Dendritic cell treated with granulocyte-macrophage colony-stimulating factor and Interleukin-4, amounts not matched to agents 40 ng/mL and 50 ng/mL, for 4 days (primary cell): ENCODE measurements around the gene UBAP1L.
A peak's percentile ranks its signal among the peaks of the same experiment; 100 is the strongest.

Experiments used
- H3K27ac Mint-ChIP-seq: one replicate; pipeline ENCODE4 v1.8.0; 2022; ENCODE audit warnings: mild to moderate bottlenecking, mixed read lengths
- H3K27me3 Mint-ChIP-seq: one replicate; pipeline ENCODE4 v1.8.0; 2022; ENCODE audit warnings: mild to moderate bottlenecking, mixed read lengths
- H3K36me3 Mint-ChIP-seq: one replicate; pipeline ENCODE4 v1.8.0; 2022; ENCODE audit warnings: low read depth, mixed read lengths
- H3K4me1 Mint-ChIP-seq: one replicate; pipeline ENCODE4 v1.8.0; 2022; ENCODE audit warnings: low read depth, mixed read lengths
- H3K4me3 Mint-ChIP-seq: one replicate; pipeline ENCODE4 v1.8.0; 2022; ENCODE audit warnings: mild to moderate bottlenecking, moderate library complexity, mixed read lengths
- H3K9me3 Mint-ChIP-seq: one replicate; pipeline ENCODE4 v1.8.0; 2022; ENCODE audit warnings: mixed read lengths
- intact Hi-C: fragments of 100-400 bp; cut with micrococcal nuclease; formaldehyde crosslinking; loops from one replicate; pipeline ENCODE4 v1.15.0; 2022

The UBAP1L gene

GRCh38 chr15:65058394-65059368 is 56.3 kb downstream of the UBAP1L start:
- Mint-ChIP-seq H3K27ac (no peak overlapping the region), H3K9me3 (no peaks in the 10 kb centered on the region), H3K4me1 (peaks cover 8% of the 10 kb centered on the region), H3K27me3 (peaks cover 18% of the 10 kb centered on the region), H3K36me3 (no peaks in the 10 kb centered on the region), H3K4me3 (no peak overlapping the region)
- intact Hi-C loops: loop anchor here (10.0 kb wide), 1 partner anchor 236 kb away; the partner anchor contains the start of gene RNU5A-1

DNA sequence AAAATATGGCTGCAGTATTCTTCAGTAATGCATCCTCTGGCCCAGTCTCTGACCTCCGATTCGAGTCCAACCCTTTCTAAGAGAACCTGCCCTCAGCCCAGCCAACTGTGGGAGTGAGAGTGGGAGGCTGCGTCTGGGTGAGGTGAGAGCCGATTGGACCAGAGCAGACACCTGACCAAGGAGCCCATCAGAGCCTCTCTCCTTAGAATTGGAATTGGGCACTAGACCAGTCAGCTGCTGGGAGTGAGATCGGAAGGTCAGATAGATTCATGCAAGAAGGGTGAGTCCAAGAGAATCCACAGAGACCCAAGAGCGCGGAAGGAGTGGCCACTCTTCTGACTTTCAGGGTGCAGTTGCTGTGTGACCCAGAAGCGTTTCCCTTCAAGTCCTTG is 57.5 kb downstream of the UBAP1L start:
- intact Hi-C loops: loop anchor here (10.0 kb wide), 1 partner anchor 237 kb away; the partner anchor contains the start of gene RNU5A-1
- H3K4me3 Mint-ChIP-seq: no peak overlapping the region
- H3K4me1 Mint-ChIP-seq: peaks cover 8% of the 10 kb centered on the region
- H3K36me3 Mint-ChIP-seq: no peaks in the 10 kb centered on the region
- no peaks in the 10 kb centered on the region for H3K9me3 Mint-ChIP-seq
- H3K27me3 Mint-ChIP-seq: peaks cover 11% of the 10 kb centered on the region
- H3K27ac Mint-ChIP-seq: no peak overlapping the region

DNA sequence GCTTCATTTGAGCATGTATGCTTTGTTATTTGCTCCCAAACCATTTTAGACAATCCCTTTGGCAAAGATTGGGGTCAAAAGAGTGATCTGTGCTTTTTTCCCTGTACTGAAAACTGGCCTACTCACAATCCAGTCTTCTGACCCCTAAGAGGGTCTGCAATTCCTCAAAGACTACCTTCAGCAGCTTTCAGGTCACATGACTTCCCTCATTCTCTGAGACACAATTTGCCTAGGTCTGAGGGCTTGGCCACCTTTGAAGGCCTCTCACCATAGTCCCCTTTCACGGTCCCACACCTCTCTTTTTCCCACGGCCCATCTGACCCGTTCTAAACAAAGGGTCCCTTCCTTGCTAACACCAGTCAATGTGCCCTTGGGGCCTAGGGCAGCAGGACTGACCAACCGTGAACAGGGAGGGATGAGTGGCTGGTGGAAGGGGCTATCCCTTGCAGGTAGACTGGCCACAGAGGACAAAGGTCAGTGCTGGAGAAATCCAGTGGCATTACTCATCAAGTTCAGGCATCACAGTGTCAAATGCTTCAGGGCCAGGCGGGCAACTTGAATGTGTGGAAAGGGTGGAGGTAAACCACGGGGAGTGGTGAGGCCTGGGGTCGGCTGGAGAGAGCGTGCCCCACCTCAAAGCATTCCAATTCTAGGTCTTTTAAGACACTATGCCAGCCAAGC is 58.0 kb downstream of the UBAP1L start:
- peaks cover 10% of the 10 kb centered on the region for H3K27me3 Mint-ChIP-seq
- intact Hi-C loops: loop anchor here (10.0 kb wide), 1 partner anchor 238 kb away; the partner anchor contains the start of gene RNU5A-1
- H3K4me3 Mint-ChIP-seq: no peak overlapping the region
- H3K9me3 Mint-ChIP-seq: no peaks in the 10 kb centered on the region
- no peaks in the 10 kb centered on the region for H3K36me3 Mint-ChIP-seq
- H3K27ac Mint-ChIP-seq: no peak overlapping the region
- peaks cover 8% of the 10 kb centered on the region for H3K4me1 Mint-ChIP-seq

- no peaks in the 10 kb centered on the region for H3K9me3 Mint-ChIP-seq
- intact Hi-C loops: loop anchor here (10.0 kb wide), 1 partner anchor 239 kb away; the partner anchor contains the start of gene RNU5A-1
Measured at GRCh38 chr15:65056106-65056505, 58.9 kb downstream of the UBAP1L start.

DNA sequence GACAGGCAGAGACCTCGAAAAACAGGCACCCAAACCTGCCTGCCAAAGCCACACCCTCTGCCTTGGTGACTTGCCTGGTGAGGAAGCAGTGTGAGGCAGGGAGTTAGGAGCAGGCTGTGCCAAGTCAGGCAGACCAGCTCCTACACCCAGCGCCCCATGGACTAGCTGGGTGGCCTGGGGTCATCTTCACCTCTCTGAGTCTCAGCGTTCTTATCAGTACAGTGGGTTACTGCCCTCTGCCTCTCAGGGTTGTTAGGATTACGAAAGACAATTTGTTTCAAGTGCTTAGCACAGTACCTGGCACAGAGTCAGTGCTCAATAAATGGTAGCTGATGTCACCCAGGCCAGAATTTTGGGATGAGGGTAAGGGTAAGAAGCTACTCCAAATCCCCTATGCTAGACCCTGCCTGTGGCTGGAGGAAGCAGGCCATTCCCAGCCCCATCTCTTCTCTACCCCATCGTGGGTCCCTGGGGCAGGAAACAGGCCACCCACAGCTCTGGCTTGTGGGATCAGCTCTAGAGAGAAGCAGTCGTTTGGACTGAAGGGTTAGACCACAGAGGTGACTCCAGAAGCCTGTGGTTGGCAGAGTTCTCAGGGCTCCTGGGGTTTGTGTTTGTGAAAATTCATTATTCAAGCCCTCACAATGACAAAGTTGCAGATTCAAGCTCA is 59.7 kb downstream of the UBAP1L start:
- H3K9me3 Mint-ChIP-seq: no peaks in the 10 kb centered on the region
- intact Hi-C loops: loop anchor here (10.0 kb wide), 1 partner anchor 239 kb away; the partner anchor contains the start of gene RNU5A-1
- H3K4me1 Mint-ChIP-seq: peaks cover 10% of the 10 kb centered on the region
- no peaks in the 10 kb centered on the region for H3K36me3 Mint-ChIP-seq
- H3K4me3 Mint-ChIP-seq: no peak overlapping the region
- H3K27ac Mint-ChIP-seq: no peak overlapping the region
- peaks cover 14% of the 10 kb centered on the region for H3K27me3 Mint-ChIP-seq

More at GRCh38 chr15:65056106-65056505, 58.9 kb downstream of the UBAP1L start:
- Mint-ChIP-seq H3K27me3 (peaks cover 12% of the 10 kb centered on the region), H3K36me3 (no peaks in the 10 kb centered on the region), H3K4me1 (peaks cover 8% of the 10 kb centered on the region), H3K27ac (no peak overlapping the region), H3K4me3 (no peak overlapping the region)

- no peak overlapping the region for H3K4me3 Mint-ChIP-seq
- H3K27me3 Mint-ChIP-seq: peaks cover 19% of the 10 kb centered on the region
- no peaks in the 10 kb centered on the region for H3K9me3 Mint-ChIP-seq
- H3K27ac Mint-ChIP-seq: no peak overlapping the region
- intact Hi-C loops: loop anchor here (1.0 to 10.0 kb wide), 2 partner anchors 47 to 240 kb away; partner anchors contain the start of gene RNU5A-1
- H3K36me3 Mint-ChIP-seq: no peaks in the 10 kb centered on the region
- peaks cover 11% of the 10 kb centered on the region for H3K4me1 Mint-ChIP-seq
Measured at GRCh38 chr15:65054333-65055200, 60.4 kb downstream of the UBAP1L start.

- H3K27ac Mint-ChIP-seq: no peak overlapping the region
- no peaks in the 10 kb centered on the region for H3K36me3 Mint-ChIP-seq
- peaks cover 15% of the 10 kb centered on the region for H3K27me3 Mint-ChIP-seq
- intact Hi-C loops: loop anchor here (10.0 kb wide), 1 partner anchor 242 kb away; the partner anchor contains the start of gene RNU5A-1
- no peak overlapping the region for H3K4me3 Mint-ChIP-seq
- H3K9me3 Mint-ChIP-seq: no peaks in the 10 kb centered on the region
- H3K4me1 Mint-ChIP-seq: peaks cover 14% of the 10 kb centered on the region
Measured at GRCh38 chr15:65052956-65053355, 62.0 kb downstream of the UBAP1L start.

GRCh38 chr15:65051266-65051665 is 63.7 kb downstream of the UBAP1L start:
- Mint-ChIP-seq H3K36me3 (no peaks in the 10 kb centered on the region), H3K4me1 (peaks cover 14% of the 10 kb centered on the region), H3K27ac (no peak overlapping the region), H3K27me3 (peaks cover 16% of the 10 kb centered on the region), H3K4me3 (no peak overlapping the region), H3K9me3 (no peaks in the 10 kb centered on the region)
- intact Hi-C loops: loop anchor here (10.0 kb wide), 1 partner anchor 244 kb away; the partner anchor contains the start of gene RNU5A-1

DNA sequence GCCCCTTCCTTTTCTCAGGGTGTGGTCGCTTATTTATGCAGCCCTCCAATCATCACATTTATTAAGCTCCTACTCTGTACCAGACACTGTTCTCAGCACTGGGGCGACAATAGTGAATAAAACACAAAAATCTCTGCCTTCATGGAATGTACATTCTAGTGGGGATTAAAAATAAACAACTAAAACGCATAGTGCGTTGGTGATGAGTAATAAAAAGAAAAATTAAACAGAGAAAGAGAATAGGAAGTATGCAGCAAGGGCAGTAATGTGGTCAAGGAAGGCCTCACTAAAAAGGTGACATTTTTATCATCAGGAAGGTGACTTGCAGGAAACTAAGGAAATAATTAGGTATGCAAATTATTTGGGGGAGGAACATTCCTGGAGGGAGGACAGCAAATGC is 64.7 kb downstream of the UBAP1L start:
- Mint-ChIP-seq H3K27me3 (peaks cover 15% of the 10 kb centered on the region), H3K36me3 (no peaks in the 10 kb centered on the region), H3K4me1 (peaks cover 14% of the 10 kb centered on the region), H3K27ac (peak overlapping the region; percentile 38), H3K9me3 (no peaks in the 10 kb centered on the region), H3K4me3 (no peak overlapping the region)
- intact Hi-C loops: loop anchor here (10.0 kb wide), 1 partner anchor 245 kb away; the partner anchor contains the start of gene RNU5A-1

- intact Hi-C loops: no loop called here
- peaks cover 15% of the 10 kb centered on the region for H3K4me1 Mint-ChIP-seq
- peak overlapping the region; percentile 66 for H3K4me3 Mint-ChIP-seq
- peaks cover 16% of the 10 kb centered on the region for H3K27me3 Mint-ChIP-seq
- no peaks in the 10 kb centered on the region for H3K36me3 Mint-ChIP-seq
- no peaks in the 10 kb centered on the region for H3K9me3 Mint-ChIP-seq
- H3K27ac Mint-ChIP-seq: peak overlapping the region; percentile 38
Measured at GRCh38 chr15:65049418-65049840, 65.6 kb downstream of the UBAP1L start.

DNA sequence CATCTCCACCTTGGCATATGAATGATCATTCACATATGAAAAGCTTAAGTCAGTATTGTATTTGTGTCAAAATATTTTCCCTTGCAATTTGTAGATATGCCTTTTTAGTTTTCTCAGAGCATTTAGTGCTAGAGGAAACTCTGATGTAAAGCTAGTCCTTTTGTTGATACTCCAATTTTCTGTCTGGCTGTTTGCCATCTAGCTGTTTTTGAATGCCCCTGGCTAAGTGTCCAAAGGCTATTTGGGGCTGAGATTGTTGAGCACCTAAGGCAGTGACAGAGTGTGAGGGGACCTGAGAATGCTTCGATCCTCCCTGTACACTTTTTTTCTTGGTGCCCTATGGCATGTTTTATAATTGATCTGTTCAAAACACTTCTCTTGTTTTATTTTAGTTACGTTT is 66.8 kb downstream of the UBAP1L start:
- H3K4me3 Mint-ChIP-seq: no peak overlapping the region
- H3K9me3 Mint-ChIP-seq: no peaks in the 10 kb centered on the region
- no peaks in the 10 kb centered on the region for H3K36me3 Mint-ChIP-seq
- peaks cover 27% of the 10 kb centered on the region for H3K4me1 Mint-ChIP-seq
- no peak overlapping the region for H3K27ac Mint-ChIP-seq
- peaks cover 16% of the 10 kb centered on the region for H3K27me3 Mint-ChIP-seq
- intact Hi-C loops: no loop called here

- Mint-ChIP-seq H3K27me3 (peaks cover 14% of the 10 kb centered on the region), H3K36me3 (no peaks in the 10 kb centered on the region), H3K4me3 (peak within 1 kb of the TSS; percentile 17), H3K9me3 (no peaks in the 10 kb centered on the region), H3K4me1 (peaks cover 30% of the 10 kb centered on the region), H3K27ac (no peak within 1 kb of the TSS)
- intact Hi-C loops: no loop called here
Measured at GRCh38 chr15:65044724-65045481, 70.1 kb downstream of the UBAP1L start, which contains the start of gene SLC51B. Gene SLC51B (plus strand): TSS chr15:65045387. CDS start chr15:65050005, 4,618 bp downstream.
